ENCODE data around the gene KLF11. TPM values are rescaled to one million over a fixed set of nuclear protein-coding genes. Genes with fewer than 3 reads are reported as not detected.

The KLF11 gene
- total RNA-seq, 4 donors from 2014 or later, result 42.5 to 86.1 (median 61.2) TPM

DNA sequence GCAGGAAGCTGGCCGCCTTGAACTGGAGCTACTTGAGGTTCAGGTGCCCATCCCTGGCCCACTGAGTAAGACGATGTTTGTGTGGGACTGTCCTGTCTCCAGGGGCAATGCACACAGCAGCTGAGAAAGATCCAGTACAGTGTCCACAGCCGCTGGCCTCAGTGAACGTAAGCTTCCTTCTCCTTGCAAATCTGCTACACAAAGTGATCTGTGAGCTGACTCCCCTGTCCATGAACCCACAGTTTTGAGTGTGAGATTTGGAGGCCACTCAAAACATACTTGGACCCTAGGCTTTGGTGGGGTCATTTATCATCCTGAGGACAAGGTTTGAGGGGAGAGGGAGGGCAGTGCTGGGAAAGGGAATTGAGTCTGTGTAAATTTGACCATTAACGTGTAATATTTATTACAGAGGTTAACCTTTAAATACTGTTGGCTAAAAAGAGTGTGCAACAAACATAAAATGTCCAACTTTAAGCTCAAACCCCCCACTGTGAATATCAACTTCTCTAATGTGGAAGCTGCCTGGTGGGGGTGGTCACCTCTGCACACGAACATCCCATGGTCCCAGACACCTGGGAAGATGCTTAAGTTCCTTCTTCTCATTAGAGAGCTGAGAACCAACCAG is 41.8 kb downstream of the KLF11 start:
- 77 to 78% methylated on average over 6 of the region's 6 CpGs for WGBS, 2 donors
- DNase-seq (ENCODE audit: low spot score in 2 of 2), result no peak
- intact Hi-C loops (cut with DNase I; ENCODE audit: low total_unique reads), result no loop called here
- H3K4me3 ChIP-seq (ENCODE audit: low read depth, poor library complexity, severe bottlenecking), result no peak overlapping the region
- TF ChIP-seq POLR2A (IDR thresholded peaks at IDR 0.05) (no peak), CTCF (IDR thresholded peaks at IDR 0.05) (no peak)

DNA sequence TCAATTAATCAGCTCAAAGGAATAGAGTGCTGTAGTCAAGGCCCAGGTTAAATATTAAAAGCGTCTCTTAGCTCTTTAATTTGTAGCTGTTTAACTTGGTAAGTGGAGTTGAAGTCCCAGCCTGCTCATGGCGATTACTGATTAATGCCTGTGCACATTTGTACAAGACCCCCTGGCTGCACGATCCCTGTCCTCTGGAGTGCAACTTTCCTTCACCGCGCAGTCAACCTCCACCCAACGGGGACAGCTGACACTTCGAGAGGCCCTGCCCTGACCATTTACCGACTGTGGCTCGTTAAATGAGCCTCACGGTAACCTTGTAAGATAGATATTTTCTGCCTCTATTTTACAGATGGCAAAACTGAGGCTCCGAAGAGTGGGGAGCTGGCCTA is 42.3 kb downstream of the KLF11 start:
- no peak for DNase-seq (ENCODE audit: low spot score in 2 of 2)
- no peak overlapping the region for H3K4me3 ChIP-seq (ENCODE audit: low read depth, poor library complexity, severe bottlenecking)
- intact Hi-C loops (cut with DNase I; ENCODE audit: low total_unique reads), result no loop called here
- WGBS, 2 donors, result 95 to 96% methylated on average over 11 of the region's 11 CpGs
- TF ChIP-seq POLR2A (IDR thresholded peaks at IDR 0.05), result no peak
- no peak for TF ChIP-seq CTCF (IDR thresholded peaks at IDR 0.05)

DNA sequence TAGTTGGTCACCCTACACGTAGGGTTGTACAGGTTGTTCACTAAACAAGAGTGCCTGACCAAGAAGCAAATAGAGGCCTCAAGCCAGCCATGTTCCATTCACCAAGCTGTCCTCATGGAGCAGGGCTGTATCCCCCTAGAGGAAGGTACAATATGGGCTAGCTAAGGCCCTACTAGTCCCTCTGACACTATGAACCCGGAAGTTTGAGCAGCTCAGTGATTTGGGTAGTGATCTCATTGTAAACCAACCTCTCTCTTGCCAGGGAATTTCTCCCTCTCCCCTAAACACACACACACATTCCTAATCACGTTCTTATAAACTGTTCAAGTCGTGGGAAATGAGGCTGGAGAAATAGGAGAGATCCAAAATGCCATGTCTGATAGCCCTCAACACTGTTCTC is 43.6 kb downstream of the KLF11 start:
- TF ChIP-seq POLR2A (IDR thresholded peaks at IDR 0.05) (no peak), CTCF (IDR thresholded peaks at IDR 0.05) (no peak)
- 70 to 84% methylated on average over 4 of the region's 4 CpGs for WGBS, 2 donors
- H3K4me3 ChIP-seq (ENCODE audit: low read depth, poor library complexity, severe bottlenecking), result no peak overlapping the region
- DNase-seq (ENCODE audit: low spot score in 2 of 2), result no peak
- intact Hi-C loops (cut with DNase I; ENCODE audit: low total_unique reads), result no loop called here

- DNase-seq (ENCODE audit: low spot score in 2 of 2), result no peak
- 60 to 65% methylated on average over 8 of the region's 8 CpGs for WGBS, 2 donors
- H3K4me3 ChIP-seq (ENCODE audit: low read depth, poor library complexity, severe bottlenecking), result no peak overlapping the region
- TF ChIP-seq POLR2A (IDR thresholded peaks at IDR 0.05), result no peak
- no peak for TF ChIP-seq CTCF (IDR thresholded peaks at IDR 0.05)
- intact Hi-C loops (cut with DNase I; ENCODE audit: low total_unique reads), result no loop called here
Observed at GRCh38 chr2:10087360-10087759, 44.0 kb downstream of the KLF11 start.

DNA sequence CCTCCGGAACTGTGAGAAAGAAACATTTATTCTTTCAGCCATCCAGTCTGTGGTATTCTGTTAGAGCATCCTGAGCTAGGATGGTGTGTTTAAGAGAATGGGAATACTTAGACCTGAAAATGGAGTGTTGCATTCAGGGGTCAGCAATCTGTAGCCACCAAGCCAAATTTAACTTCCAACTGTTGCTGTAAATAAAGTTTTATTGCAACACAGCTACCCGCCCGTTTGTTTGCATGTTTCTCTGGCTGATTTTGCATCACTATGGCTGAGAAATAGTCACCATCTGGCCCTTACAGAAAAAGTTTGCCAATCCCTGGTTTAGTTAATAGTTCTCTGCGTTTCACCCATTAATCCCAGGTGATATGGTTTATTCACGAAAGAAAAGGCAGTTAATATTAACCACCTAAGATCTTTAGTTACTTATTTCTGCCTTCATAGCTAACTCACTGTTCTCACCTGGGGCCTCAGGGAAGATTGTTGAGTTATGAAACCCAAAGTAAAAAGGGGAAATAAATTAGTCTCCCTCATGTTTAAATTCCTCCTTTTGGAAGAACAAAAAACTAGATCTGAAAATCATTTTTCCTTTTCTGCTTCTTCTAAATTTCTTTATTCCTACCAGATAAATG is 46.3 kb downstream of the KLF11 start:
- no peak for DNase-seq (ENCODE audit: low spot score in 2 of 2)
- 50 to 57% methylated on average over 5 of the region's 5 CpGs for WGBS, 2 donors
- intact Hi-C loops (cut with DNase I; ENCODE audit: low total_unique reads), result no loop called here
- TF ChIP-seq CTCF (IDR thresholded peaks at IDR 0.05), result no peak
- TF ChIP-seq POLR2A (IDR thresholded peaks at IDR 0.05), result no peak
- H3K4me3 ChIP-seq (ENCODE audit: low read depth, poor library complexity, severe bottlenecking), result no peak overlapping the region

Measured in lower leg skin (tissue), 4 donors.